Stomach (tissue), 9 donors: ENCODE data around the gene CTNND2. TPM values are rescaled to one million over a fixed set of nuclear protein-coding genes. Genes with fewer than 3 reads are reported as not detected.

Experiments
- DNase-seq, 2 donors: peaks; one replicate each; pipeline versions ENCODE4 v3.0.0 to v3.0.0-alpha.2; 2013 to 2019
- H3K27ac ChIP-seq, 5 donors: fragments of 200-600 bp in 4 of 5; sonication (generic) in 4 of 5; one replicate each; pipeline ENCODE4 v1.5.1; 2013 to 2019; ENCODE audit warnings: mild to moderate bottlenecking in 1 of 5, moderate library complexity in 1 of 5
- H3K27me3 ChIP-seq, 3 donors: fragments of 200-600 bp; sonication (generic); one replicate each; pipeline ENCODE4 v1.5.1; 2017 to 2019; ENCODE audit warnings: mixed run types in 1 of 3
- H3K36me3 ChIP-seq, 4 donors: fragments of 200-600 bp; sonication (generic); 1 replicate in 3 of 4; 2 replicates in 1 of 4; pipeline ENCODE4 v1.5.1; 2016 to 2019
- H3K4me1 ChIP-seq, 4 donors: fragments of 200-600 bp; sonication (generic); one replicate each; pipeline ENCODE4 v1.5.1; 2016 to 2019
- H3K4me3 ChIP-seq, 4 donors: fragments of 200-600 bp; sonication (generic) in 3 of 4; one replicate each; pipeline ENCODE4 v1.5.1; 2016 to 2019; ENCODE audit warnings: mild to moderate bottlenecking in 1 of 4
- H3K9me3 ChIP-seq, 4 donors: fragments of 200-600 bp; sonication (generic); one replicate each; pipeline ENCODE4 v1.5.1; 2016 to 2019
- EP300 ChIP-seq: sonication (generic); formaldehyde crosslinking; IDR thresholded peaks from one replicate; pipeline ENCODE4 v1.6.1; 2017; ENCODE audit warnings: antibody characterized with exemption
- POLR2A ChIP-seq, 4 donors: fragments of 450-650 bp; IDR thresholded peaks; one replicate each; pipeline ENCODE4 v1.6.1; 2016; ENCODE audit warnings: antibody characterized with exemption in 4 of 4, control low read depth in 2 of 4, mild to moderate bottlenecking in 1 of 4, moderate library complexity in 1 of 4
- POLR2AphosphoS5 ChIP-seq, 3 donors: sonication (generic); formaldehyde crosslinking; IDR thresholded peaks; one replicate each; pipeline ENCODE4 v1.6.1; 2016; ENCODE audit warnings: antibody characterized with exemption in 3 of 3
- WGBS, 5 donors: extraction: QIAGEN DNeasy Blood & Tissue Kit in 3 of 5; methylation state at CpG; one replicate each; pipeline versions ENCODE4 v1.1.5 to v1.1.7; 2013 to 2018; 5-methylcytosine and 5-hydroxymethylcytosine counted together
- intact Hi-C: fragments of 100-400 bp; cut with DNase I; formaldehyde crosslinking; loops from one replicate; pipeline ENCODE4 v1.15.1; 2023; ENCODE audit warnings: low total_unique reads
- polyA plus RNA-seq, 3 donors: library from polyadenylated mRNA; stranded (reverse); fragments of 200-250 nt; gene quantifications; one replicate each; pipeline ENCODE4 v1.2.3, GENCODE V29; 2013
- total RNA-seq, 5 donors: library from RNA; depleted of rRNA; stranded (reverse); fragments of >200 nt; gene quantifications; one replicate each; pipeline versions ENCODE4 v1.1.0 to v1.2.3, GENCODE V29; 2014 to 2016
- TF ChIP-seq, protein P1 (sequence below), 7 experiments: fragments of 450-650 bp in 4 of 7; fragments of 200-600 bp in 3 of 7; sonication (generic) in 3 of 7; IDR thresholded peaks; one replicate each; pipeline ENCODE4 v1.5.1; 2016 to 2019; ENCODE audit warnings: antibody characterized with exemption in 7 of 7, control low read depth in 2 of 7, mild to moderate bottlenecking in 1 of 7
- donor health status: healthy with polysubstance abuse.
- donor health status: Bipolar disorder and iron deficiency.
- donor health status: healthy.

Gene CTNND2
- total and polyA plus RNA-seq, 8 donors, result 0.29 to 3.4 (median 2.0) TPM; not detected in 2

DNA sequence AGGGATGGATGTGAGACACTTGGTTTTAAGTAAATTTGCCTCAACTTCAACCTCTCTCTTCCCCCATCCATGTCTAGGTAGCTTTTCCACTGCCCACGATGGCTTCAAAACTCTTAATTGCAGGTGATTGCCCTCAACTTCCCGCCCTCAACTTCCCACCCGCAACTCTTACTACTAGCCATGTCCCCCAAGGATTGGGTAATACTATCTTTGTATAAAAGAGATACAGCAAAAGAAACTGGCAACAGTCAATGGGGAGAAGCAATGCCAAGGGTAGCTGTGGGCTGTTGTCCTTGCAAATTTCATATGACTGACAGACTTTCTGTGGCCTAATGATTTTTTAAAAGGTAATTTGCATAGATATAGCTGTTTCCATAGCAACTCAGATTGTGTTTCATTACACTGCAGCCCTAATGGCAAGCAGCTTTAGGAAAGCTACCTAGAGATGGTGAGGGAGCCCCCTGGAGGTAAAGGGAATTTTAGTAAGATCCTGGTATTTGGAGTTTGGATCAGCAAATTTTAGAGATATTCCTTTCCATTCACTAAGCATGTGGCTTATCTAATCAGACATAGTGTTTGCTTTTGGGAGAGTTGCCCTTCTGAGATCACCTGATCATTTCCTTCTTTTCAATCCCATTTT is 721.7 kb downstream of the CTNND2 start:
- intact Hi-C loops, result no loop called here
- peaks cover 0 to 13% (median 0%) of the 10 kb centered on the region in 4 donors for H3K4me1 ChIP-seq
- peak in 1 of 2 donors; percentile 66 for DNase-seq
- no peaks in the 10 kb centered on the region for H3K36me3 ChIP-seq
- no peak overlapping the region for H3K27ac ChIP-seq
- H3K9me3 ChIP-seq, result no peaks in the 10 kb centered on the region
- no peak overlapping the region for H3K4me3 ChIP-seq
- TF ChIP-seq POLR2AphosphoS5 (IDR thresholded peaks at IDR 0.05), result no peak
- TF ChIP-seq, protein P1, sequence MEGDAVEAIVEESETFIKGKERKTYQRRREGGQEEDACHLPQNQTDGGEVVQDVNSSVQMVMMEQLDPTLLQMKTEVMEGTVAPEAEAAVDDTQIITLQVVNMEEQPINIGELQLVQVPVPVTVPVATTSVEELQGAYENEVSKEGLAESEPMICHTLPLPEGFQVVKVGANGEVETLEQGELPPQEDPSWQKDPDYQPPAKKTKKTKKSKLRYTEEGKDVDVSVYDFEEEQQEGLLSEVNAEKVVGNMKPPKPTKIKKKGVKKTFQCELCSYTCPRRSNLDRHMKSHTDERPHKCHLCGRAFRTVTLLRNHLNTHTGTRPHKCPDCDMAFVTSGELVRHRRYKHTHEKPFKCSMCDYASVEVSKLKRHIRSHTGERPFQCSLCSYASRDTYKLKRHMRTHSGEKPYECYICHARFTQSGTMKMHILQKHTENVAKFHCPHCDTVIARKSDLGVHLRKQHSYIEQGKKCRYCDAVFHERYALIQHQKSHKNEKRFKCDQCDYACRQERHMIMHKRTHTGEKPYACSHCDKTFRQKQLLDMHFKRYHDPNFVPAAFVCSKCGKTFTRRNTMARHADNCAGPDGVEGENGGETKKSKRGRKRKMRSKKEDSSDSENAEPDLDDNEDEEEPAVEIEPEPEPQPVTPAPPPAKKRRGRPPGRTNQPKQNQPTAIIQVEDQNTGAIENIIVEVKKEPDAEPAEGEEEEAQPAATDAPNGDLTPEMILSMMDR (IDR thresholded peaks at IDR 0.05), result peak in 2 of 7 experiments; percentile 15 to 19
- TF ChIP-seq POLR2A (IDR thresholded peaks at IDR 0.05), result no peak
- H3K27me3 ChIP-seq, result no peaks in the 10 kb centered on the region
- WGBS, 5 donors, result 54 to 72% (median 59%) methylated on average over 3 of the region's 3 CpGs

DNA sequence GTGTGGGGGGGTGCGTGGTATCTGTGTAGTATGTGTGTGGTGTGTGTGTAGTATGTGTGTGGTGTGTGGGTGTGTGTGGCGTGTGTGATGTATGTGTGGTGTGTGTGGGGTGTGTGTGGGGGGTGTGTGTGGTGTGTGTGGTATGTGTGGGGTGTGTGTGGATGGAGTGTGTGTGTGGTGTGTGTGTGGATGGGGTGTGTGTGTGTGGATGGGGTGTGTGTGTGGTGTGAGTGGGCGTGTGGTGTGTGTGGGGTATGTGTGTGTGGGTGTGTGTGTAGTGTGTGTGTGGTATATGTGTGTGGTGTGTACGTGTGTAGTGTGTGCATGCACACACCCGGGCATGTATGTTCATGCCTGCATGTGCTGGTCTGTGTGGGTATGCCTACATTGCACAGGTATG is 722.3 kb downstream of the CTNND2 start:
- Histone ChIP-seq H3K9me3 (no peaks in the 10 kb centered on the region), H3K27me3 (no peaks in the 10 kb centered on the region), H3K36me3 (no peaks in the 10 kb centered on the region), H3K4me3 (no peak overlapping the region), H3K4me1 (peaks cover 0 to 13% (median 0%) of the 10 kb centered on the region in 4 donors), H3K27ac (no peak overlapping the region)
- 68 to 93% (median 85%) methylated on average over 5 of the region's 5 CpGs for whole genome bisulfite sequencing, 5 donors
- DNase-seq, result no peak
- TF ChIP-seq POLR2A (IDR thresholded peaks at IDR 0.05) (no peak), POLR2AphosphoS5 (IDR thresholded peaks at IDR 0.05) (no peak), EP300 (no peak)
- TF ChIP-seq, protein P1 (IDR thresholded peaks at IDR 0.05), result no peak
- intact Hi-C loops, result no loop called here

DNA sequence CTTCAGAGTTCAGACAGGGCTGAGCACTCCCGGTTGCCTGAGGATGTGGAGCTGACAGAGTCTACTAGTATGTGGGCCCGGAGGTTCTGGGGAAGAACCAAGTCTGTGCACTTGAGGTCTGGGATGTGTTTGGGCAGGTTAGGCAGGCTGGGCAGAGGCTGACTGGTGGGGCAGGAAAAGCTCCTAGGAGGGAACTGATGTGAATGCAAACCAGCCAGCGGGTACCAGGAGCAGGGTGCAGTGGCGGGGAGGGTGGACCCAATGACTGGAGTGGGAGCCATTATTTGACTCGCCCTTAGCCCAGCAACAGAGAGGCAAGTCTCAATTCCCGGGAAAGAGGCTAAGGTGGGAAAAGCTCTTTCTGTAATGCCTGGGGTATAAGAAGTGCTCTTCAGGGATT is 723.4 kb downstream of the CTNND2 start:
- Histone ChIP-seq H3K27me3 (no peaks in the 10 kb centered on the region), H3K27ac (no peak overlapping the region), H3K36me3 (no peaks in the 10 kb centered on the region), H3K4me1 (peaks cover 0 to 13% (median 0%) of the 10 kb centered on the region in 4 donors), H3K4me3 (no peak overlapping the region), H3K9me3 (no peaks in the 10 kb centered on the region)
- TF ChIP-seq, protein P1 (IDR thresholded peaks at IDR 0.05), result no peak
- TF ChIP-seq POLR2AphosphoS5 (IDR thresholded peaks at IDR 0.05), result no peak
- no peak for TF ChIP-seq POLR2A (IDR thresholded peaks at IDR 0.05)
- no peak for TF ChIP-seq EP300
- DNase-seq, result no peak
- WGBS, 5 donors, result 87 to 98% (median 96%) methylated on average over 6 of the region's 6 CpGs
- intact Hi-C loops, result no loop called here

DNA sequence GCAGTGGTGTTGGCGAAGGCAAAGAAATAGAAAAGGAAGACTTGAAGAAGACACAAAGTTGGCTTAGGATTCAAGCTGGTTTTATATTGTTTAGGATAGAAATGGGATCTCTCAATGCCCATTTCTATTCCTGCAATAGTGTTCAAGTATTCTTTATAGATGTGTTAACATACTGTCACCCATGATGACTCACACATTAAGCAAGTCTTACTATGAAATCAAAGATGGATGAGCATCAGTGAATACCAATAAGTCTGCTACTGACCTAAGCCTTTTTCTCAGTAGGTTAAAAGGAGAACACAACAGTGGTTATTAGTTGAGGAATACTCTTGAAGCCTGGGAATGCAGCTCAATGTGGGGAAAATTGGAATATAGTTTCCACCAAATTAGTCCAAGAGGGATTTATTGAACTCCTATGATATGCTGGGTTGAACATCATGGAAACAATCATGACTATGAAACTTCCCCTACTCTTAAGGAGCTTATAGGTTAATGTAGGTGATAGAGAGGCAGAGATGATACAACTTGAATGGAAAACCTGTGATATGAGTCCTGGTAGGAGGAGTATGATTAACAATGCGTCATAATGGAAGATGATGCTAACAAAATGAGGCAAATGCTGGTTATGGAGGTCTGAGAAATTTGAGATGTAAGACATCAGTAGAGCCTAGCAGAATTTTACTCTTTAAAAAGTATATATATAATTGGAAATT is 726.1 kb downstream of the CTNND2 start:
- no peaks in the 10 kb centered on the region for H3K36me3 ChIP-seq
- H3K4me3 ChIP-seq, result no peak overlapping the region
- TF ChIP-seq, protein P1 (IDR thresholded peaks at IDR 0.05), result no peak
- 90 to 99% (median 95%) methylated on average over 2 of the region's 2 CpGs for WGBS, 5 donors
- DNase-seq, result no peak
- no peaks in the 10 kb centered on the region for H3K27me3 ChIP-seq
- intact Hi-C loops, result no loop called here
- H3K27ac ChIP-seq, result no peak overlapping the region
- peaks cover 0 to 7% (median 0%) of the 10 kb centered on the region in 4 donors for H3K4me1 ChIP-seq
- no peaks in the 10 kb centered on the region for H3K9me3 ChIP-seq
